Epithelial cell of esophagus (primary cell): ENCODE data around the gene PPP1R14C.

Experiments
- DNase-seq: peaks from one replicate; pipeline ENCODE4 v3.0.0; 2010; ENCODE audit warnings: low read depth
- H3K4me3 ChIP-seq: 2 replicates; pipeline ENCODE4 v1.5.1; 2011; ENCODE audit warnings: mild to moderate bottlenecking, low read length, control low read depth
- CTCF ChIP-seq: IDR thresholded peaks from 2 replicates; pipeline ENCODE4 v1.5.1; 2011; ENCODE audit warnings: low read depth, mild to moderate bottlenecking, low read length, control low read depth, inconsistent platforms; ENCODE audit not compliant: insufficient read depth; ENCODE audit errors: missing control alignments

The PPP1R14C gene

GRCh38 chr6:150290429-150290828 lies 147.6 kb downstream of the PPP1R14C start:
- no peak for TF ChIP-seq CTCF
- no peak overlapping the region for H3K4me3 ChIP-seq
- peak; percentile 98 for DNase-seq

GRCh38 chr6:150291968-150292710 lies 149.3 kb downstream of the PPP1R14C start:
- H3K4me3 ChIP-seq, result no peak overlapping the region
- no peak for TF ChIP-seq CTCF
- peak; percentile 89 for DNase-seq

GRCh38 chr6:150293019-150293418 lies 150.2 kb downstream of the PPP1R14C start:
- no peak overlapping the region for H3K4me3 ChIP-seq
- DNase-seq, result no peak
- TF ChIP-seq CTCF, result no peak

- H3K4me3 ChIP-seq, result no peak overlapping the region
- DNase-seq, result peak; percentile 93
- no peak for TF ChIP-seq CTCF
Observed at GRCh38 chr6:150293423-150294173, 150.8 kb downstream of the PPP1R14C start.

- no peak overlapping the region for H3K4me3 ChIP-seq
- TF ChIP-seq CTCF, result no peak
- DNase-seq, result no peak
Observed at GRCh38 chr6:150296890-150297289, 154.0 kb downstream of the PPP1R14C start.

GRCh38 chr6:150297327-150298029 lies 154.6 kb downstream of the PPP1R14C start:
- peak; percentile 99 for DNase-seq
- peak overlapping the region; percentile 20 for H3K4me3 ChIP-seq
- TF ChIP-seq CTCF, result no peak
